Measurements from ENCODE around the gene CYP2A6.

GRCh38 chr19:40808497-40808896, 41.8 kb downstream of the CYP2A6 start:
- TF ChIP-seq CTCF (conservative IDR thresholded peaks at IDR 0.05; ENCODE audit: low read depth in 2 of 2), result no peak
- no peak for TF ChIP-seq NANOG (IDR thresholded peaks at IDR 0.05; ENCODE audit: borderline replicate concordance)
- no peak for TF ChIP-seq EZH2phosphoT487 (IDR thresholded peaks at IDR 0.05; ENCODE audit: unreplicated experiment)
- TF ChIP-seq, protein P1, sequence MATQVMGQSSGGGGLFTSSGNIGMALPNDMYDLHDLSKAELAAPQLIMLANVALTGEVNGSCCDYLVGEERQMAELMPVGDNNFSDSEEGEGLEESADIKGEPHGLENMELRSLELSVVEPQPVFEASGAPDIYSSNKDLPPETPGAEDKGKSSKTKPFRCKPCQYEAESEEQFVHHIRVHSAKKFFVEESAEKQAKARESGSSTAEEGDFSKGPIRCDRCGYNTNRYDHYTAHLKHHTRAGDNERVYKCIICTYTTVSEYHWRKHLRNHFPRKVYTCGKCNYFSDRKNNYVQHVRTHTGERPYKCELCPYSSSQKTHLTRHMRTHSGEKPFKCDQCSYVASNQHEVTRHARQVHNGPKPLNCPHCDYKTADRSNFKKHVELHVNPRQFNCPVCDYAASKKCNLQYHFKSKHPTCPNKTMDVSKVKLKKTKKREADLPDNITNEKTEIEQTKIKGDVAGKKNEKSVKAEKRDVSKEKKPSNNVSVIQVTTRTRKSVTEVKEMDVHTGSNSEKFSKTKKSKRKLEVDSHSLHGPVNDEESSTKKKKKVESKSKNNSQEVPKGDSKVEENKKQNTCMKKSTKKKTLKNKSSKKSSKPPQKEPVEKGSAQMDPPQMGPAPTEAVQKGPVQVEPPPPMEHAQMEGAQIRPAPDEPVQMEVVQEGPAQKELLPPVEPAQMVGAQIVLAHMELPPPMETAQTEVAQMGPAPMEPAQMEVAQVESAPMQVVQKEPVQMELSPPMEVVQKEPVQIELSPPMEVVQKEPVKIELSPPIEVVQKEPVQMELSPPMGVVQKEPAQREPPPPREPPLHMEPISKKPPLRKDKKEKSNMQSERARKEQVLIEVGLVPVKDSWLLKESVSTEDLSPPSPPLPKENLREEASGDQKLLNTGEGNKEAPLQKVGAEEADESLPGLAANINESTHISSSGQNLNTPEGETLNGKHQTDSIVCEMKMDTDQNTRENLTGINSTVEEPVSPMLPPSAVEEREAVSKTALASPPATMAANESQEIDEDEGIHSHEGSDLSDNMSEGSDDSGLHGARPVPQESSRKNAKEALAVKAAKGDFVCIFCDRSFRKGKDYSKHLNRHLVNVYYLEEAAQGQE (IDR thresholded peaks at IDR 0.05; ENCODE audit: unreplicated experiment), result no peak
- no peak for TF ChIP-seq CREB1 (CRISPR knock-in tag; IDR thresholded peaks at IDR 0.05; ENCODE audit: low read depth)
- no peak for TF ChIP-seq JUNB (IDR thresholded peaks at IDR 0.05; ENCODE audit: unreplicated experiment)
- TF ChIP-seq ZNF331 (CRISPR knock-in tag; IDR thresholded peaks at IDR 0.05; ENCODE audit: low read depth), result no peak
- TF ChIP-seq EZH2 (IDR thresholded peaks at IDR 0.05; ENCODE audit: low read depth, unreplicated experiment), result no peak
- TF ChIP-seq POLR2AphosphoS5 (IDR thresholded peaks at IDR 0.05; ENCODE audit: low read depth), result no peak
- no peak for TF ChIP-seq STAT1 (IDR thresholded peaks at IDR 0.05; ENCODE audit: unreplicated experiment)
- TF ChIP-seq, protein P2, sequence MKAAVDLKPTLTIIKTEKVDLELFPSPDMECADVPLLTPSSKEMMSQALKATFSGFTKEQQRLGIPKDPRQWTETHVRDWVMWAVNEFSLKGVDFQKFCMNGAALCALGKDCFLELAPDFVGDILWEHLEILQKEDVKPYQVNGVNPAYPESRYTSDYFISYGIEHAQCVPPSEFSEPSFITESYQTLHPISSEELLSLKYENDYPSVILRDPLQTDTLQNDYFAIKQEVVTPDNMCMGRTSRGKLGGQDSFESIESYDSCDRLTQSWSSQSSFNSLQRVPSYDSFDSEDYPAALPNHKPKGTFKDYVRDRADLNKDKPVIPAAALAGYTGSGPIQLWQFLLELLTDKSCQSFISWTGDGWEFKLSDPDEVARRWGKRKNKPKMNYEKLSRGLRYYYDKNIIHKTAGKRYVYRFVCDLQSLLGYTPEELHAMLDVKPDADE (IDR thresholded peaks at IDR 0.05), result no peak
- TF ChIP-seq ZNF114 (CRISPR knock-in tag; IDR thresholded peaks at IDR 0.05), result no peak

All from GM23338 (cell line).